GM21619 (cell line): Measurements from ENCODE around the gene ZNF185.
A peak's percentile ranks its signal among the peaks of the same experiment; 100 is the strongest.

Experiments
- ATAC-seq: cut with Tn5 transposase; IDR thresholded peaks from one replicate; pipeline ENCODE4 v1.9.1; 2021; ENCODE audit not compliant: unreplicated experiment

ZNF185 gene

DNA sequence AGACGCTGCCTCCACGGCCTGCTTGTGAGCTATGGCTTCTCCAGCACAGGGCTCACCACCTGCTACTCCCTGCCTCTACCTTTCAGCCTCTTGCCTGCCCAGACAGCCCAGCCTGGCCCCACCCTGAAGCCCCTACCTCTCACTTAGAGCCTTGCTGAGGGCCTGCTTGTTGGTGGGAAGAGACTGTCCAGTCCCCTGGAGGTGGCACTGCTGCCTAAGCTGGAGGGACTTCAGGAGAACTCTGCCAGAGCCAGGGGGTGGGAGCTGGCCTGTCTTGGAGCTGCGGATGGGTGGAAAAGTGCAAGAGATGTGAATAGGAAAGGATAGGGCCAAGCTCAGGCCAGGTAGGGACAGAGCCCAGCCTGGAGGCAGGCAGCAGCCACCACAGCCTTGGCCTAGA lies 2.7 kb upstream of the ZNF185 start:
- no peak for ATAC-seq

DNA sequence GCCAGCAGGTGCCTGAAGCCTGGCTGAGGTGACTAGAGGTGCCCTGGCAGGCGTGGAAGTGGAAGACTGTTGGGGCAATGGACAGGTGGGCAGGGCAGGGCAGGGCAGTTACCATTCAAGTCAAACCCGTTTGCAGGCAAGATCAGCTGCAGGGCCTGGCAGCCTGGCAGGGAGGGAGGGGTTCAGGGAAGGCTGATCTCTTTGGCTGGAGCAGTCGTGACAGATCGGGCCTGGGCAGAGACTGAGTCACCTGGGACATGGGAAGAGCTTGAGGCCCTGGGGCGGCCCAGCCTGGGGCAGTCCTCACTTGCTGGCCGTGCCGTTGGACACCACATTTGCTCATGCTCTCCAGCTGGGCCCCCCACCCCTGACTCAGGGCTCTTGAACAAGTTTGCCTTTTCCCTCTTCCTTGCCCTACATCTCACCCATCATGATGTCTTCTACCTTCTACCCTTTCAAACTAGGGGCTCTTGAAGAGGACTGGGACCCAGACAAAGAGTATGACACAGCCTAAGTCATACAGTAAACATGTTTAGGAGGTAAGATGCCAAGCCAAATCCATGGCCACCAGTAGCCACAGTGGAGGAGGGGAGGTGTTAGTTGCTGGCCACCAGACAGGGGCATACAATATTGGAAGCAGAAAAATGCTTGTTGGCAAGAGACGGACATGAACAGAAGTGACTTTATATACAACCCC lies 2.0 kb upstream of the ZNF185 start:
- no peak for ATAC-seq

DNA sequence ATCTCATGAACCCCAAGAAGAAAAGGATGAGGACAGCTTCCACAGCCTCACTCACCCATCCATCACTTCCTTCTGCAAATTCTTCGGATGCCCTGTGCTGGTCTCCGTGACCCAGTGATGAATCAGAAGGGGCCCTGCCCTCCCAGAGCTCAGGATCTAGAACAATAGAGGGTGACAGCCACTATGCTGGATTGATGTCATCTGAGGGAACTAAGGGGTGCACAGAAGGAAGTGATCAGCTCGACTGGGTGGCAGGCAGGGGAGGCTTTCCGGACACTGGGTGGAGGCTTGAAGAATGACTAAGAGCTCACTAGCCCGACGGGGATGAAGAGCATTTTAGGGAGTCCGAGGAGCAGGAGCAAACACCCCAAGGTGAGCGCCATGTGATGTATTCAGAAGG lies 1.4 kb upstream of the ZNF185 start:
- no peak for ATAC-seq

DNA sequence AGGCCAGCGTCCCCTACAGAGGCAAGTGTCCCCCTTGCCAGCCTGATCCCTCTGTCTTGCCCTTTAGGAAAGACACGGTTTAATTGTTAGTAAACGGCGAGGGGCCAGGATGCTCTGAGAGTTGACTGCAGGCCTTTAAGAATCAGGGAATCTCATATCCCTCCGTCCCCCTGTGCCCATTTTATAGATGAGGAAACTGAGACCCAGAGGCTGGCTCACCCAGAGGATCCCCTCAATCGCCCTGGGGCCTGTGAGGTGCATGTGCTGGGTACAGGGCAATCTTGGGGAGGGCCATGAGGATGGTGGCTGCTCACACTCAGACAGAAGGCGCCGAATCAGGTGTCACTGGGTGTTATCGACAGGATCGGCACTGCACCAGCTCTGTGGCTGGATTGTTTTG lies 575 bp downstream of the ZNF185 start:
- ATAC-seq: no peak

DNA sequence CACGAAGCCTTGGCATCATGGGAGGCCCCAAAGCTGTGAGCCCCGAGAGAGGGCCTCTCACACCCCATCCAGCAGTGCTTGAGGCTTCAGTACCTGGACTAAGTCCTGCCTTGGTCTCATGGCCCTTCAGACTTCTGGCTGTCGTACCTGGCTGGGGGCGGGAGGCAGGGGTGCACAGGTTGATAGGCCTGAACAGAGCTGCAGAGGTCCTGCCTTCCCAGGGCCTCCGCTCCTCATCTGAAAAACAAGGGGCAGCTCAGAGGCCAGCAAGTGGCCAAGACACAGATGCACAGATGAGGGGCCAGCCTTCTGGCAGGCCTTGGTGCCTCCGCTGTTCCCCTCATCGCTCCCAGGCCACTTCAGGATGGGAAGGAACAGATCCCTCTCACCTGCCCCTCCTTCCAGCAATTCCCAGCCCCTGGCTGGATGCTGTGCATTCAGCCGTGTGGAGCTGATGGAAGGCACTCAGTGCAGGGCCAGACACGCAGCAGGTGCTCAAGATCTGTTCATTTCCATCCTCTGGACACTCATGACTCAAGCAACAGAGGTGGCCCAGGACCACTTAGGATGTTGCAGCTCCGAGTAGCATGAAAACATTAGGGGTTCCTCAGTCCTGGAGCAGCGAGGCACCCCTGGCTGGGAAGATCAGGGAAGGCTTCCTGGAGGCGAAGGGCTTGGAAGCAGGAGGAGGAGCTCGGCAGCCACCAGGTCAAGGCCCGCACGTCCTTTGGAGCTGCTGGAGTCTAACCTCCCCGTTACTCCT lies 1.4 kb downstream of the ZNF185 start:
- ATAC-seq: no peak

DNA sequence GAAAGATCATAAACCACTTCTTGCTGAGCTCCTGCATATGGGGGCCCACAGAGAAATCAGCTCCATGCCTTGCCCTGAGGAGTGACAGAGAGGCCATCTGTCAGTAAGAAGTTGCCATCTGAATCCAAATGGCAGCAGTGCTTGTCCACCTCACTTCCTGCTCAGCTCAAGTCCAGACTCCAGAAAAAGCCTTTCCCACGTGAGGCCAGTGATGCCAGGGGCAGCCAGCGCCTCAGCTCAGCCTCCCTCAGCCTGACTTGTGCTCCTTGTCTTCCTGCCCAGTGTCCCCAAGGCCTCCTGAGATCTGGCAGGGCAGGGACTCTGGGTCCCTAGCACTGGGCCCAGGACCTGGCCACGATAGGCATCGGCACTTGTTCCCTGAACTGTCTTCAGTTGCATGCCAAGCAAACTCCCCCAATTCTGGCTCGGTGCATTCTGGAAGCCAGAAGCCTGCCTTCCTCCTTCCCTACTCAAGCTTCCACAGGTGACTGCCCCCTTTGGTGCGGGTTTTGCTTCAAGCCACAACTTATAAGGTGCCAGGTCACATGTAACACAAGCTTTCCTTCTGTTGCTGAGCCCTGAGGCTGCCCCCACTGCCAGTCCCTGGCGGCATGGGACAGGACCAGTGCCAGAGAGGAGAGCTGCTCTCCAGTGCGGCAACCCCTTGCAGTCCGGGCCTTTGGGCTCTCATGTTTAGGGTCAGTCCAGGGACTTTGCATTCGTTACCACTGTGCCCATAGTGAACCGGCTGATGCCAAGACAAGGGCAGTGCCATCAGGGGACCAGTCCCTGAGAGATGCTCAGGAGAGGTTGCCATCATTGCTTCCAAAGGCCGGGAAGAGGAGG lies 2.2 kb downstream of the ZNF185 start:
- no peak for ATAC-seq

DNA sequence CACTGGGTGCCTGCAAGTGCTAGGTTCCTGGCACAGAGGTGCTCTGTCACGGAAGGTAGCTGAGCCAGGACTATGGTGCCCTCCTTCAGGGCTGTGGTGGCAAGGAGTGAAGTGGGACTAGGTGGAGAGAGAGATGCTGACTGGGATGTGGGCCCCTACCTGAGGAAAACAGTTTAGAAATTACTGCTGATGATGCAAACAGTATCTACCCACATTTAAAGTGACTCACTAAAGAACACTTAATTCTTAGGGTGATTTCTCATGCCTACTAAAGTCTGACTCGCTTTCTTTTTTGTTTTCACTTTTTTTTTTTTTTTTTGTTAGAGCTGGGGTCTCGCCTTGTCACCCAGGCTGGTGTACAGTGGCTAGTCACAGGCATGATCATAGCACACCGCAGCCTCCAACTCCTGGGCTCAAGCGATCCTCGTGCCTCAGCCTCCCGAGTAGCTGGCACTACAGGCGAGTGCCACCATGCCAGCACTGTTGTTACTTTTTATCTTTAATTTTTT lies 3.1 kb downstream of the ZNF185 start:
- ATAC-seq: no peak

DNA sequence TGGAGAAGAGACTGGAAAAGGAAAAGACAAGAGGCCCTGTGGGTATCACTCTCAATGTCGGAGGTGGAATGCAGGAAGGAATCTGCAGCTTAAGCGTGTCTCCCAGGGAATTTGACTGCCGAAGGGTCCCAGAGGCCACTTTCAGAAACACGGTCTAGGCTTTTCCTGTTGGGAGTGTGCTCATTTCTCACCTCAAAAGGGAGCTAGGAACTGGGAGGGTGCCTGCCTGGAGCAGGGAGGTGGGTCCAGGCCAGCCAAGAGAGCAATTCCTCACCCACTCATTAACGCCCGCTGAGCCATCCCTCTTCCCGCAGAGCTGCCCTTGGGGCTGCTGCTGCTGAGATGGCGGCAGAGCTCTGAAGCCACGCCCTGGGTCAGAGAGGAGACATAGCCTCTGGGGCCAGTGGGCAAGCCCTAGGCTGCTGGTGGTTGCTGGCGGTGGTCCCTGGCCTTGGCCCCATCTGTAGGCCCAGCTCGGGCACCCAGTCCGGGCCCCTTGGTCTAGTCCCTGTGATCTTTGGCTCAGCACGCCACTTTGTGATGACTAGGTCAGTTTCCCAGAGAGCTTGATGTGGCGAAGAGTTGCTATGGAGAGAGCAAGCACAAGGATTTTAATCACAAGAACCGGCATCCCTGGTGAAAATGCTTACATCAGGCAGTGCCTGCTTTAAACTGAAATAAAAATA lies 4.1 kb downstream of the ZNF185 start:
- ATAC-seq: no peak

DNA sequence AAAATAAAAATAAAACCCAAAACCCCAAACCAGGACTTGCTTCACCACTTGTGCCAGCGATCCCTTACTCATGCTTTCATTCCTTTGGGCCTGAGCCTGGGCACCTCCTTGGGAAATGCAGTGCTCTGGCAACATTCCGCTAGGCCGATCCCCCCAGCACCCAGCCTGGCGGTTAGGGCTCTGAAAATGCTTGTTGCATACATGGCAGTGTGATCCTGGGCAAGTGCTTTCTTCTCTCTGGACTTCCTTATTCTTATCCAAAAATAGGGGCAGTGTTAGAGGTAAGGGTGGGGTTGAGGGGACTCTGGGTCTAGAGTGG lies 4.6 kb downstream of the ZNF185 start:
- ATAC-seq: no peak

DNA sequence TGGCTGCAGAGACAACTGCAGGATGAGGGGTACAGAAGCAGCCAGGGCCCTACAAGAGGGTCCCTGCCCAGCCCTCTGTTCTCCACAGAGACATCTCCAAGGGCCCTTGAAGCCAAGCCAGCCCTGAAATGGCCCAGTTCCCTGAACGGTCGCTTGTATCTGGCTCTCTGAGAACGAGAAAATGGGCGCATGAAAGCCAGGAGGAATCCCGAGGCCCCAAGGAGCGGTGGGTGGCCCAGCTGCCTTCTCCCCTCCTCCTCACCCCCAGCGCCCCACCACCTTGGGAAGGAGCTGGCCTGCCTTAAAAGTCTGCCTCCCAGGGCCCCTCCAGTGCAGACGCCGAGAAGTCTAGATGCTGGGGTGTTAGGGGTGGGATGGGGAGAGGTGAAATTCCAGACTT lies 5.7 kb downstream of the ZNF185 start:
- no peak for ATAC-seq

DNA sequence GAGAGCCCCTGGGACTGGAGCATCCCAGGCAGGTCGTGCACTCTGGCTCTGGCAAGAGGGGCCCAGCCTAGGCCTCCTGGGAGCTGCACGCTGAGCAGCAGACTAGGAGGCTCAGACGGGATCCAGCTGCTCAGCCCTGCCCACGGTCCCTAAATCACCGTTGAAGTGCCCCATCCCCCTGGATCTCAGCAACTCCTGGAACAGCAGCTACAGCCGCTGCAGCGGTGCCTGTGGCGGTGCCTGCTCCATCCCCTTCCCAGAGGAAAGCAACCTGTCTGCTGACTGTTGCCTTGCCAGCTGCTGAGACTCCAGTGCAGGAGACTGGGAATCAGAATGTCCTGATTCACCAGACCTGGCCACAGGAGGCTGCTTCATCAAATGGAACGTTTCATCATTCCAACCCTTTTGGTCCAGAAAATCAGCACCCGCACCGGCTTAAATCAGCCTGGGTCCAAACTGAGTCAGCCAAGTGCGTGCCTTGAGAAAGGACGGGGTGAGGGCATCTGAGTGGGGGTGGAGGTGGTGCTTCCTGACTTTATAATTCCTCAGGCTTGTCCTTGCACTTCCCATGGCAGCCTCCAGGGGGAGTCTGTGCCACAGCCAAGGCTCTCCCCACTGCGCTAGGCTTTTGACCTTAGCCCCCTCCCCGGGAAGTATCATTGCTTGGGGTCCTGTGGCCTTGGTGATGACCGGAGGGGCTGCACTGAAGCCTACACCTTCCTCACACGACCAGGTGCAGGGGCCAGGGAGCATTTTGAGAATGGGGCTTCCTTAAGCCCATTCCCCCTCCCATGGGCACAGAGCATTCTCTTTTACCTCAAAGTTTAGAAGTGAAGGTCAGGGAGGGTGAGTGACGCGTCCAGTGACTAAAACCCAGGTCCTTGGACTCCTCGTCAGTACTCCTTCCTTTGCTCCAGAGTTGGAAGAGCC lies 6.5 kb downstream of the ZNF185 start:
- no peak for ATAC-seq

DNA sequence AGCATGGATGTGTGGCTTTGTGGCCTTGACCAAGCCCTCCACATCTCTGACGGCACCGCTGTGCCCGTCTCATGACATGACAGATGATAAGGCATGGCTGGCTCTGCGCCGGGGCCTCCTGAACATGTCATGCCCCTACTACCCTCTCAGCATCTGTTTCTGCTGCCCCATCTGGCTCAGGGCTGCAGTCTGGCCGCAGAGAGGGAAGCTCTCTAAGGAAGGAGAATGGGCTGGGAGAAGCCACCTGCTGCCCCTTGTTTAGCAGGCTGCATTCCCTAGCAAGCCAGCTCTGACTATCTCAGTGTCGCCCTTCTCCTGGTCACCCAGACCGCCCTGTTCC lies 7.2 kb downstream of the ZNF185 start:
- ATAC-seq: no peak

DNA sequence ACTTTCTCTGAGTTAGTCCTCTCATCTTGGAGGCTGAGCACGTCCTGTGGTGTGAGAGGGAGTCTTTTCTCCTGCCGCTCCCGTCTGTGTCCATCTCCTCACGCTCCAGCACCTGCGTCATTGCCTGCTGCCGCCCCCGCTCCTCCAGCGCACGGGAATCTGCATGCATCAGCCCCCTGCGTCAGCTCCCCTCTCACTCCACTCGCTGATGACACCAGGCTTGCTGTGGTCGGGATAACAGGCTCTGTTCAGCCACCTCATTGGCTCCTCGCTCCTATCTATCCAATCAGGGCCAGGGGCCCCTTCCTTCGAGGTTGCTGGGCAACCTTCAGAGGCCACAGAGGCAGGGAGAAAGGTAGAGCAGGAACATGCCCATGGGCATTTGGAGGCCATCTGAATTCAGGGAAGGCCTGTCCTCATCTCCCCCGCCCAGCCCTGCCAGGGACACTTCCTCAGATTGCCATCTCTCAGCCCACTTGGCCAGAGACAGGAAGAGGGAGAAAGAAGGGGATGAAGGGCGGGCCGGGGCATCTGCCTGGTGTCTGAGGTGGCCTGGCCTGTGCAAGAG lies 9.3 kb downstream of the ZNF185 start:
- ATAC-seq: no peak

DNA sequence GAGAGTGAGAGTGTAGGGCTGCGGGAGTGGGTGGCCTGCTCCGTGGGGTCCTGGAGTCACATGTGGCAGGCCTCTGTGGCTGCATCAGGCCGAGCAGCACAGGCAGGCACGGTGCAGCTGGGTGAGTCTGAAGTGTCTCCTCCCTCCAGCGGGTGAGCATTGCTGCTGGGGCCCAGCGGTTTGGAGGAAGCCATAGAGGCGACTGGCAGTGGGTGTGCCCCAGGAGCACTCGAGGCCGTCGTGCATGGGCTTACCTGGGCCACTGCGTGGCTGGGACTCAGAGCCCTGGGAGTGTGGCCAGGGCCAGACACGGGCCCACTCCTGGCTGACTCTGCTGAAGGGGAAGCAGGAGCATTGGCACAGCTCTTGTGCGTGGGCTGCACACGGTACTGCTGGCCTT lies 10.6 kb downstream of the ZNF185 start:
- no peak for ATAC-seq

DNA sequence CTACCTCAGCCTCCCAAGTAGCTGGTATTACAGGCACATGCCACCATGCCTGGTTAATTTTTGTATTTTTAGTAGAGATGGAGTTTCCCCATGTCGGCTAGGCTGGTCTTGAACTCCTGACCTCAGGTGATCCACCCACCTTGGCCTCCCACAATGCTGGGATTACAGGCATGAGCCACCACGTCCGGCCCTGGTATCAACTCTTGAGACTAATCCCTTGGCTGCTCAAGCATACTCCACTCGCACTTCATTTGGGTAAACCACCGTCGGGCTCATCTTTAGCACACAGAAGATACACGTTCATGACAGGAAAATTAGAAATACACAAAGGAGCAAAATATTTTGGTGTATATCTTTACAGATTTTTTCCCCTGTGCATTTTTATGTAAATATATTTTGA lies 12.2 kb downstream of the ZNF185 start:
- peak; percentile 88 for ATAC-seq

DNA sequence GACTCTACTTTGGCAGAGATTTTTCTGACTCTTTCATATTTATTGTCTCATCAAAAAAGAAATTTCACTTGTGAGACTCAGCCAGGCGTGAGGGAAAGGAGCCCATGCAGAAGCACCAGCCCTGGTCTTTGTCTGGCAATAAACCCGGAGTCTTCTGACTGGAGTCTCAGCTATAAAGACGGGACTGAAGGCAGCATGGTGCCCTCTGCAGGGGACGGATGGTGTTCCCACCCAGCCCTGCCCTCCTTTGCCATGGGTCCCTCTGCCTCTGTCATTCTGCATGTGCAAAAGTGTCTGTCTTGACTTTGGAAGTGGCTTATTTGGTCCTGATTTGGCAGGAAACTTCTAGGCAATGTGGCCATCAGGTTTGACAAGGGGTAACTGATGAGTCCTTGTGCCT lies 14.2 kb downstream of the ZNF185 start:
- no peak for ATAC-seq

DNA sequence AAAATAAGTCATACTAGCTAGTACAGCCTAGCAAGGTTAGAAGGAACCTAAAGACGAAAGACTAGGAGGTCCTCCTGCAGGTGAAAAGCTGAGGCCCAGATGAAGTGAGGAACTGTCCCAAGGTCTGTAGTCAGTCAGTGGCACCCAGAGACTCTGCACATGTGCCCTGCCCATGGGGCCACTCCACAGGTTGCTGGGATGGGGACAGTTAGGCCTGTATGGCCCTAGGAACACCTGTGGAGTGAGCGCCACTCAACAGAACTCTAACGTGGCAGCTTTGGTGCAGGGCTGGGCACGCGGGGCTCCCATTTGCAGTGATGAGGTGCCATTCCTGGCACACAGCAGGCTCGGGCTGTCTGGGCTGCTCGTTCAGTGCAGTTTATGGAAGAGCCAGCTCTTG lies 14.8 kb downstream of the ZNF185 start:
- ATAC-seq: no peak

DNA sequence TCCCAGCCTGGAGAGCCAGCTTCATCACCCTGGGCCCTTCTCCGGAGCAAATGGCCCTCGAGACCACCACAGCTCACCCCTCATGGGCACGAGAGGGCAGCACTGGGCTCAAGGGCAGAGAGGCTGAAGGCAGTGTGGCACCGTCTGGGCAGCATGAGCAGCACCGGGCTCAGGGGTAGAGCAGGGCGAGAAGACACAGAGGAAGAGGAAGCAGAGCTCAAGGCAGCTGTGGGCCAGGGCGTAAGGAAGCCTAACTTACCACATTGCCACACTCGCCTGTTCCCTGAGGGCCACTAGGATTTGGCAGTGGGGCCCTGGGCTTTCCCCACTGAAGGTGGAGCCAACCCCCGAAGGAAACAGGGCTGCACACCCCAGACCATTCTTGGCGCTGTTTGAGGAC lies 15.5 kb downstream of the ZNF185 start:
- no peak for ATAC-seq

DNA sequence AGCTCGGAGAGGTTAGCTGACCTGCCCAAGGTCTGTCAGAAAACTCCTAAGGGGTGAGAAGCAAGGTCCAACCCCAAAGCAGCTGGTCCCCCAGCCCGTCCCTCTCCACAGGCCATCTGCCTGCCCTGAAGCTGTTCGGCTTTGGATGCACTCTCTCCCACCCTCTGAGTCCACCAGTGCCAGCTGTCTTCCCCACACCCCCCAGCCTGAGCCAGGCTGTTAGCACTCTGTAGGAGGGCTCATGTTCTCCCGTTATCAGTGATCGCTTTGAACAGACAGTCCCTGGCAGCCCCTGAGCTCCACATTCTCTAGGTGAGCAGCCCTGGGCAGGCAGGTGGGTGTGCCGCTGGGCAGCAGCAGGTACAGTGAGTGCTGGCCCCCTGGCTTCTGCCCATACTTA lies 16.0 kb downstream of the ZNF185 start:
- no peak for ATAC-seq
